Measurements from ENCODE around the gene PRKG1. TPM values are rescaled to one million over a fixed set of nuclear protein-coding genes. Genes with fewer than 3 reads are reported as not detected.

The PRKG1 gene
- total RNA-seq, 2 donors from 2014 or later, result 0.42 TPM; not detected in 1

GRCh38 chr10:52283174-52283573 lies 1208.9 kb downstream of the PRKG1 start:
- Mint-ChIP-seq H3K36me3 (ENCODE audit: low read depth) (no peaks in the 10 kb centered on the region), H3K4me3 (no peak overlapping the region), H3K27me3 (no peaks in the 10 kb centered on the region), H3K4me1 (no peaks in the 10 kb centered on the region), H3K27ac (no peak overlapping the region), H3K9me3 (no peaks in the 10 kb centered on the region)
- no peak for ATAC-seq (replicated peaks)

- no peaks in the 10 kb centered on the region for H3K4me1 Mint-ChIP-seq
- no peaks in the 10 kb centered on the region for H3K9me3 Mint-ChIP-seq
- H3K36me3 Mint-ChIP-seq (ENCODE audit: low read depth), result no peaks in the 10 kb centered on the region
- no peak overlapping the region for H3K4me3 Mint-ChIP-seq
- ATAC-seq (replicated peaks), result no peak
- H3K27me3 Mint-ChIP-seq, result no peaks in the 10 kb centered on the region
- H3K27ac Mint-ChIP-seq, result no peak overlapping the region
These were observed 1210.2 kb downstream of the PRKG1 start for GRCh38 chr10:52284416-52285013.

- ATAC-seq (replicated peaks), result no peak
- no peak overlapping the region for H3K4me3 Mint-ChIP-seq
- H3K27ac Mint-ChIP-seq, result no peak overlapping the region
- no peaks in the 10 kb centered on the region for H3K36me3 Mint-ChIP-seq (ENCODE audit: low read depth)
- no peaks in the 10 kb centered on the region for H3K4me1 Mint-ChIP-seq
- H3K9me3 Mint-ChIP-seq, result no peaks in the 10 kb centered on the region
- no peaks in the 10 kb centered on the region for H3K27me3 Mint-ChIP-seq
These were observed 1213.6 kb downstream of the PRKG1 start for GRCh38 chr10:52287866-52288265.

- Mint-ChIP-seq H3K36me3 (ENCODE audit: low read depth) (no peaks in the 10 kb centered on the region), H3K27ac (no peak overlapping the region), H3K9me3 (peaks cover 4% of the 10 kb centered on the region), H3K27me3 (no peaks in the 10 kb centered on the region), H3K4me1 (no peaks in the 10 kb centered on the region), H3K4me3 (no peak overlapping the region)
- ATAC-seq (replicated peaks), result no peak
These were observed 1223.5 kb downstream of the PRKG1 start for GRCh38 chr10:52297747-52298146.

- Mint-ChIP-seq H3K27ac (no peak overlapping the region), H3K36me3 (ENCODE audit: low read depth) (no peaks in the 10 kb centered on the region), H3K27me3 (no peaks in the 10 kb centered on the region), H3K4me1 (no peaks in the 10 kb centered on the region), H3K4me3 (no peak overlapping the region), H3K9me3 (peaks cover 4% of the 10 kb centered on the region)
- no peak for ATAC-seq (replicated peaks)
These were observed 1226.5 kb downstream of the PRKG1 start for GRCh38 chr10:52300599-52301277.

- peaks cover 7% of the 10 kb centered on the region for H3K4me1 Mint-ChIP-seq
- no peak overlapping the region for H3K4me3 Mint-ChIP-seq
- H3K36me3 Mint-ChIP-seq (ENCODE audit: low read depth), result no peaks in the 10 kb centered on the region
- peaks cover 36% of the 10 kb centered on the region for H3K27me3 Mint-ChIP-seq
- no peak overlapping the region for H3K27ac Mint-ChIP-seq
- no peak for ATAC-seq (replicated peaks)
- H3K9me3 Mint-ChIP-seq, result peaks cover 3% of the 10 kb centered on the region
These were observed 1234.2 kb downstream of the PRKG1 start for GRCh38 chr10:52308251-52309031.

- Mint-ChIP-seq H3K4me3 (peak overlapping the region; percentile 36), H3K27me3 (peaks cover 53% of the 10 kb centered on the region), H3K9me3 (peaks cover 3% of the 10 kb centered on the region), H3K27ac (no peak overlapping the region), H3K4me1 (peaks cover 9% of the 10 kb centered on the region), H3K36me3 (ENCODE audit: low read depth) (no peaks in the 10 kb centered on the region)
- no peak for ATAC-seq (replicated peaks)
These were observed 1238.6 kb downstream of the PRKG1 start for GRCh38 chr10:52312942-52313255.

GRCh38 chr10:52313256-52313932 lies 1239.1 kb downstream of the PRKG1 start:
- H3K4me3 Mint-ChIP-seq, result peak overlapping the region; percentile 36
- H3K27me3 Mint-ChIP-seq, result peaks cover 53% of the 10 kb centered on the region
- H3K27ac Mint-ChIP-seq, result no peak overlapping the region
- H3K36me3 Mint-ChIP-seq (ENCODE audit: low read depth), result no peaks in the 10 kb centered on the region
- H3K4me1 Mint-ChIP-seq, result peaks cover 9% of the 10 kb centered on the region
- peaks cover 3% of the 10 kb centered on the region for H3K9me3 Mint-ChIP-seq
- ATAC-seq (replicated peaks), result no peak

GRCh38 chr10:52313933-52314821 lies 1239.9 kb downstream of the PRKG1 start, which contains the start of gene DKK1:
Gene DKK1 (plus strand): TSS chr10:52314281. CDS start chr10:52314435, 154 bp downstream.
- H3K27ac Mint-ChIP-seq, result no peak within 1 kb of the TSS
- H3K4me3 Mint-ChIP-seq, result peak within 1 kb of the TSS; percentile 37
- H3K4me1 Mint-ChIP-seq, result peaks cover 9% of the 10 kb centered on the region
- H3K9me3 Mint-ChIP-seq, result peaks cover 3% of the 10 kb centered on the region
- no peaks in the 10 kb centered on the region for H3K36me3 Mint-ChIP-seq (ENCODE audit: low read depth)
- no peak for ATAC-seq (replicated peaks)
- peaks cover 51% of the 10 kb centered on the region for H3K27me3 Mint-ChIP-seq

GRCh38 chr10:52314822-52315552 lies 1240.7 kb downstream of the PRKG1 start:
- no peak for ATAC-seq (replicated peaks)
- H3K27ac Mint-ChIP-seq, result no peak overlapping the region
- H3K4me3 Mint-ChIP-seq, result peak overlapping the region; percentile 37
- H3K9me3 Mint-ChIP-seq, result peaks cover 3% of the 10 kb centered on the region
- H3K36me3 Mint-ChIP-seq (ENCODE audit: low read depth), result no peaks in the 10 kb centered on the region
- H3K27me3 Mint-ChIP-seq, result peaks cover 44% of the 10 kb centered on the region
- peaks cover 9% of the 10 kb centered on the region for H3K4me1 Mint-ChIP-seq

- no peak overlapping the region for H3K4me3 Mint-ChIP-seq
- no peaks in the 10 kb centered on the region for H3K36me3 Mint-ChIP-seq (ENCODE audit: low read depth)
- H3K27me3 Mint-ChIP-seq, result peaks cover 40% of the 10 kb centered on the region
- H3K9me3 Mint-ChIP-seq, result no peaks in the 10 kb centered on the region
- H3K4me1 Mint-ChIP-seq, result peaks cover 9% of the 10 kb centered on the region
- no peak for ATAC-seq (replicated peaks)
- no peak overlapping the region for H3K27ac Mint-ChIP-seq
These were observed 1241.7 kb downstream of the PRKG1 start for GRCh38 chr10:52316001-52316400.

- Mint-ChIP-seq H3K27ac (no peak overlapping the region), H3K9me3 (no peaks in the 10 kb centered on the region), H3K4me3 (no peak overlapping the region), H3K36me3 (ENCODE audit: low read depth) (no peaks in the 10 kb centered on the region), H3K27me3 (peaks cover 35% of the 10 kb centered on the region), H3K4me1 (peaks cover 9% of the 10 kb centered on the region)
- ATAC-seq (replicated peaks), result no peak
These were observed 1242.2 kb downstream of the PRKG1 start for GRCh38 chr10:52316500-52316899.

GRCh38 chr10:52318136-52318701 lies 1243.9 kb downstream of the PRKG1 start:
- Mint-ChIP-seq H3K27ac (no peak overlapping the region), H3K9me3 (peaks cover 6% of the 10 kb centered on the region), H3K4me1 (peaks cover 5% of the 10 kb centered on the region), H3K27me3 (peaks cover 23% of the 10 kb centered on the region), H3K4me3 (no peak overlapping the region), H3K36me3 (ENCODE audit: low read depth) (no peaks in the 10 kb centered on the region)
- no peak for ATAC-seq (replicated peaks)
